ENCODE measurements around the gene ANAPC16.
"Not testable (repeated sequence)": the region's sequence is repeated elsewhere in the genome, so short reads cannot be mapped to it uniquely, and the experiment has no call there.

Gene ANAPC16

DNA sequence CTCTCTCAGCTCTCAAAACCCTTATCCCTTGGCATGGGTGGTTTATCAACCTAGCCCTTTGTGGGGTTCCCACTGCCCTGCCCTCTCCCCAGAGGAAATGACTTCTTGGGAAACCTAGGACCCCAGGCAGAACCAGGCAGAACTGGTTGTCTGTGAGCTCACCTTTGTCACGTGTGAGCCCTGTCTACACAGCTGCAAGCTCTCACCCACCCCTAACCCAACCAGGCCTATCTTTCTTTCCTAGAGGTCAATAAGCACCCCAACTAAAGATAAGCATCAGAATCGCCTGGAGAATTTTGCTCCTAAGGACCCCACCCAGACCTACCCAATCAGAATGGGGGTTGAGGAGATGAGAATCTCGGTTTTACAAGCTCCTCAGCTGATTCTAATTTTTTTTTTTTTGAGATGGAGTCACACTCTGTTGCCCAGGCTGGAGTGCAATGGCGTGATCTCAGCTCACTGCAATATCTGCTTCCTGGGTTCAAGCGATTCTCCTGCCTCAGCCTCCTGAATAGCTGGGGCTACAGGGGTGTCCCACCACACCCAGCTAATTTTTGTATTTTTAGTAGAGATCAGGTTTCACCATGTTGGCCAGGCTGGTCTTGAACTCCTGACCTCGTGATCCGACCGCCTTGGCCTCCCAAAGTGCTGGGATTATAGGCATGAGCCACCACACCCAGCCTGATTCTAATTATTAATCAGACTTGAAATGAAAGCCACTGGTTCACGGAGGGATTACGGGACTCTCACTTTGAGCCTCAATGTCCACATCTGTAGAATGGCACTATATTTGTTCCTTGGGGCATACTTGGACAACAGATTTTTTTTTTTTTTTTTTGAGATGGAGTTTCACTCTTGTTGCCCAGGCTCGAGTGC lies 50.4 kb downstream of the ANAPC16 start:
- DNase-seq = no peak

DNA sequence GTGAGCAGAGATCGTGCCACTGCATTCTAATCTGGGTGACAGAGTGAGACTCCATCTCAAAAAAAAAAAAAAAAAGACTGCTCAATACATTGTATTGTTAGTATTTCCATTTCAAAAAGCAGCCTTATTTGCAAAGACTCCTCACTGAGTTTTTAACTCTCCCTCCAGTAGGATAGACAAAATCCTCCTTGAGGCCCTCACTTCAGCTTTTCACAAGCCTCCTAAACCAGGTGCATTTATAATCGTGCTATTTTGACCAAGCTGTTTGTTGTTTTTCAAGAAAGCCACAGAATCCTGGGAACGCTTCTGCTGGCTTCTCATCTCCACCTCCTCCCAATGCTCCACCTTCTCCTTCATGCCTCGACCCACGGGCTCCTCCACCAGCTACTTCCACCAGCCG lies 51.6 kb downstream of the ANAPC16 start:
- DNase-seq = no peak

DNA sequence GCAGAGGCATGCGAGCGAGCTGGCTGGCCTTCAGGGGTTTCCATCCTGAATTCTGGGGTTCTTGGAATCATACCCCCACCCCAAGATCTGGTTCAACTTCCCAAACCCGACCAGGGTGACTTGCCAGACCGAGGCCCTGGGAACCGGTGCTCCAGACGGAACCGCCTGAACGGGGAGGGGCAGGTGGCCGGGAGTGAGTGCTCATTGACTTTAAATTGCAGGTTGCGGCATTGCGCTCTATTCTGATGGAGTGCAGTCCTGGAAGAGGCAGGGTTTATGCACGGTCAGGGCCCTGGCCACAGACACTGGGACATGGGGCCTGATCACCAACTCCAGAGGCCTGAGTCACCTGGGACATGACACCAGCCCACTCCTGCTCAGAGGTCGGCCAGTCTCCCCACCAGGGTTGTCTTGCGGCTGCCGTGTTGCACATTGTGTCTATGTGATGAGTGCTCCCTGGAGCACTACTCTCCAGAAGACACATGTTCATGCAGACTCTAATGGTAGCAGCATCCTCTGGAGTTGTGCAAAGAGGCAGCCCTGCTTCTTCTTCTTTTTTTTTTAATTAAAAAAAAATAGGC lies 52.1 kb downstream of the ANAPC16 start:
- DNase-seq = no peak

DNA sequence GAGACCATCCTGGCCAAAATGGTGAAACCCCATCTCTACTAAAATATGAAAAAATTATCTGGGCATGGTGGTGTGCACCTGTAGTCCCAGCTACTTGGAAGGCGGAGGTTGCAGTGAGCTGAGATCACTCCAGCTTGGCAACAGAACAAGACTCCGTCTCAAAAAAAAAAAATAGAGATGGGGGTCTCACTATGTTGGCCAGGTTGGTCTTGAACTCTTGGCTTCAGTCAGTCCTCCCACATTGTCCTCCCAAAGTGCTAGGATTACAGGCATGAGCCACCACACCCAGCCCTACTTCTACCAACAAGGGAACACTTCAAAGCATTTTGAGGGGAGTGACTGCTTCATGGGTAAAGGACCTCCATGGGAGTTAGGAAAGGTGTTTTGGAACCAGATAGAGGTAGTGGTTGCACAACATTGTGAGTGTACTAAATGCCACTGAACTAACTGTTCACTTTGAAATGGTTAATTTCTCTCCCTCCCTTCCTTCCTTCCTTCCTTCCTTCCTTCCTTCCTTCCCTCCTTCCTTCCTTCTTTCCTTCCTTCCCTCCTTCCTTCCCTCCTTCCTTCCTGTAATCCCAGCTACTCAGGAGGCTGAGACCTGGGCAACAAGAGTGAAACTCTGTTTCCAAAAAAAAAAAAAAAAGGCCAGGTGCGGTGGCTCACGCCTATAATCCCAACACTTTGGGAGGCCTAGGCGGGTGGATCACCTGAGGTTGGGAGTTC lies 52.8 kb downstream of the ANAPC16 start:
- not testable (repeated sequence) for DNase-seq

DNA sequence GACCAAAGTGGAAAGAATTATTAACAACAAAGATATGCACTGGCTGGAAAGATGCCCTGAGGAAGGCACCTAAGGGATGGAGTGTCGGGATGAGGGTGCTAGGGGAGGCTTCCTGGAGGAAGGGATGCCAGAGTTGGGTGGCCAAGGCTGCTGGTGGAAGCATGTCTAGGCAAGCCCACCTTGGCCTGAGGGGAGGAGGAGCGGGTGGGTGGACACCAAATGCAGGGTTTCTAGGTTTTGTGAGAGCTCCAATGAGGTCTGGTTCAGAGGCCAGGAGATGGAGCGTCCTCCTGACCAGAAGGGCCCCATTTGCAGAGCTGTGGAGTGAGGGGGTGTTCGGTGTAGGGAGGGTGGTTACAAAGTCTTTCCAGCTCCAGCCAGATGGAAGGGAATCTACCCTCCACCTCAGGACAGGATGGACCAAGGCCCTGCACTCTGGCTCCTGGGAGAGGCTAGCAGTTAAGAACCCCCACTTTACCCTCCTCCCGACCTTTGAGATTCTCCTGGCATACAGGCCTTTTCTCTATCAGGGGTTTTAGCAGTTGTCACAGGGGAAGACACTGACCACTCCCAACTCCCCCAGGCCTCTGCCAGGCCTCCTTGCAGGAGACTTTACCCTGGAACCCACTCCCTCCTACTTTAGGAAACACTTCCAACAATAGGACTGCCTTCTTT lies 54.9 kb downstream of the ANAPC16 start:
- no peak for DNase-seq

DNA sequence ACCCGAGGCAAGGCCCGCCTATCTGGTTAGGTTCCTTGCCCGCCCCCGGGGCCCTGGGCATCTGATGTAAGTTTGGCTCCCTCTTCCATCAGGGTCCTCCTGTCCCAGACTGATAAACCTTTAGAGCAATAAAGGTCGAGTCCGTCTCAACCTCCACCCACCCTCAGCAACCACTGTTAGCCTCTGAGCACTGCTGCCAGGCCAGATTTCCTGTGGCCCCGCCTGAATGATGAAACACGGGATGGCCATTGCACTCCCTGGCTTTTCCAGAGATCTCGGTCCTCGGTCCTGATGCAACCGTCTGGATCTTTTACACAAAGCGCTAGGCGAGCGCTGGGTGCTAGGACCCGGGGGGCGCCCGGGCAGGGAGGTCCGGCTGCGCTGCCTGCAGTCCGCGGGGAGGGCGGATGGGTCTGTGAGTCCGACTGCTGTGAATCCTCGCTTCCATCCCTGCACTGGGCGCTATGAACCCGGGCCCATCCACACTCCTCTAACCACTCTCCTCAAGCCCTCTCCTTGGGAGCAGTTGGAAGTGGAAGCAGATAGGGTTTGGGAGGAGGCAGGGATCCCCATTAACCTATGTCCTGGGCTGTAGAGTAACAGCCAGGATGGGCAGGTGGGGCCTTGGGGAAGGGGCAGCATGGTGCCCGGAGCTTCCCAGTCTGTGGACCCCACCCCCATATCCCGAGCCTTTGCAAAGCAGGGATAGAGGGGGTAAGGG lies 57.0 kb downstream of the ANAPC16 start:
- no peak for DNase-seq

DNA sequence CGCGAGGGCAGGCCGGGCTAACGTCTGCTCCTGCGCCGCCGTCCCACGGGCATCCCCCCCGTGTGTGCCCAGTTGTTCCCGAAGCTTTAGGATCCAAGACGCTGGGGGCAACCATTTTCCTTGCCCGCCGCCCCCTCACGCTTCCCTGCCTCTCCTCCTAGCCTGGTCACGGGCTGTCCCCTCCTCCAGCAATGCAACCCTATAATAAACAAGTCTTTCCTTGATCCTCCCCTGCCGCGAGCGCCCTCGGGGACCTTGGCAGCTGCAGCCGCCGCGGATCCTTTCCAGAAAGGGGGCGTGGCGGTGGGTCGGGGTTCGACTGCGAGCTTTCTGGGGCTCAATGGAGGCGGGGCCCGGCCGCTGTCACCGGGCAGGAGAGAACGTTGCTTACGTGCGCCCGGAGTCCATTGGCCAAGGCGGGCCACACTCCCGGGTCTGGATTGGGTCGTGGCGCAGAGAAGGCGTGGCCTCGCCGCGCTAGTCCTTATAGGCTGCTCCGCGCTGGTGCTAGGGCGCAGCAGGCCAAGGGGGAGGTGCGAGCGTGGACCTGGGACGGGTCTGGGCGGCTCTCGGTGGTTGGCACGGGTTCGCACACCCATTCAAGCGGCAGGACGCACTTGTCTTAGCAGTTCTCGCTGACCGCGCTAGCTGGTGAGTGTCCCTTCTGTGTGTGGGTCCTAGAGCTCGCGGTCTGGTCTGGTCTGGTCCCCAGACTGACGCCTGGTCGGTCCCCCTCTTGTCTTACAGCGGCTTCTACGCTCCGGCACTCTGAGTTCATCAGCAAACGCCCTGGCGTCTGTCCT lies 57.8 kb downstream of the ANAPC16 start, which contains the start of gene DDIT4:
DDIT4 (plus strand) TSS at position 515 of the 803 bp plus-strand sequence. CDS start 293 bp downstream, outside the sequence.
- peak; percentile 96 for DNase-seq

DNA sequence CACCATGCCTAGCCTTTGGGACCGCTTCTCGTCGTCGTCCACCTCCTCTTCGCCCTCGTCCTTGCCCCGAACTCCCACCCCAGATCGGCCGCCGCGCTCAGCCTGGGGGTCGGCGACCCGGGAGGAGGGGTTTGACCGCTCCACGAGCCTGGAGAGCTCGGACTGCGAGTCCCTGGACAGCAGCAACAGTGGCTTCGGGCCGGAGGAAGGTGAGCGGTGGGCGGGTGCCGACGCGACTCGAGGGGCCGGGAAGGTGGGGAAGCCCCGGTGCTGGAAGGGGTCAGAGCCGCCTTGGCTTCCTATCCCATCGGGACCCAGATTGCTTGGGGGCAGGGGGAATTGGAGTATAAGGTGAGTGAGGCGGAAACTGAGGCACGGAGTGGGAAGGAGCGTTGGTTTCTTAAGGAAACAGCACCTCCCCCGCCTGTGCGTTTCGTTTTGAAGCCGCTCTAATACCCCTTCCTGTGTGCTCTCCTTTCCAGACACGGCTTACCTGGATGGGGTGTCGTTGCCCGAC lies 58.5 kb downstream of the ANAPC16 start:
- no peak for DNase-seq

DNA sequence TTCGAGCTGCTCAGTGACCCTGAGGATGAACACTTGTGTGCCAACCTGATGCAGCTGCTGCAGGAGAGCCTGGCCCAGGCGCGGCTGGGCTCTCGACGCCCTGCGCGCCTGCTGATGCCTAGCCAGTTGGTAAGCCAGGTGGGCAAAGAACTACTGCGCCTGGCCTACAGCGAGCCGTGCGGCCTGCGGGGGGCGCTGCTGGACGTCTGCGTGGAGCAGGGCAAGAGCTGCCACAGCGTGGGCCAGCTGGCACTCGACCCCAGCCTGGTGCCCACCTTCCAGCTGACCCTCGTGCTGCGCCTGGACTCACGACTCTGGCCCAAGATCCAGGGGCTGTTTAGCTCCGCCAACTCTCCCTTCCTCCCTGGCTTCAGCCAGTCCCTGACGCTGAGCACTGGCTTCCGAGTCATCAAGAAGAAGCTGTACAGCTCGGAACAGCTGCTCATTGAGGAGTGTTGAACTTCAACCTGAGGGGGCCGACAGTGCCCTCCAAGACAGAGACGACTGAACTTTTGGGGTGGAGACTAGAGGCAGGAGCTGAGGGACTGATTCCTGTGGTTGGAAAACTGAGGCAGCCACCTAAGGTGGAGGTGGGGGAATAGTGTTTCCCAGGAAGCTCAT lies 59.0 kb downstream of the ANAPC16 start:
- peak; percentile 60 for DNase-seq

DNA sequence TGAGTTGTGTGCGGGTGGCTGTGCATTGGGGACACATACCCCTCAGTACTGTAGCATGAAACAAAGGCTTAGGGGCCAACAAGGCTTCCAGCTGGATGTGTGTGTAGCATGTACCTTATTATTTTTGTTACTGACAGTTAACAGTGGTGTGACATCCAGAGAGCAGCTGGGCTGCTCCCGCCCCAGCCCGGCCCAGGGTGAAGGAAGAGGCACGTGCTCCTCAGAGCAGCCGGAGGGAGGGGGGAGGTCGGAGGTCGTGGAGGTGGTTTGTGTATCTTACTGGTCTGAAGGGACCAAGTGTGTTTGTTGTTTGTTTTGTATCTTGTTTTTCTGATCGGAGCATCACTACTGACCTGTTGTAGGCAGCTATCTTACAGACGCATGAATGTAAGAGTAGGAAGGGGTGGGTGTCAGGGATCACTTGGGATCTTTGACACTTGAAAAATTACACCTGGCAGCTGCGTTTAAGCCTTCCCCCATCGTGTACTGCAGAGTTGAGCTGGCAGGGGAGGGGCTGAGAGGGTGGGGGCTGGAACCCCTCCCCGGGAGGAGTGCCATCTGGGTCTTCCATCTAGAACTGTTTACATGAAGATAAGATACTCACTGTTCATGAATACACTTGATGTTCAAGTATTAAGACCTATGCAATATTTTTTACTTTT lies 59.7 kb downstream of the ANAPC16 start:
- no peak for DNase-seq

DNA sequence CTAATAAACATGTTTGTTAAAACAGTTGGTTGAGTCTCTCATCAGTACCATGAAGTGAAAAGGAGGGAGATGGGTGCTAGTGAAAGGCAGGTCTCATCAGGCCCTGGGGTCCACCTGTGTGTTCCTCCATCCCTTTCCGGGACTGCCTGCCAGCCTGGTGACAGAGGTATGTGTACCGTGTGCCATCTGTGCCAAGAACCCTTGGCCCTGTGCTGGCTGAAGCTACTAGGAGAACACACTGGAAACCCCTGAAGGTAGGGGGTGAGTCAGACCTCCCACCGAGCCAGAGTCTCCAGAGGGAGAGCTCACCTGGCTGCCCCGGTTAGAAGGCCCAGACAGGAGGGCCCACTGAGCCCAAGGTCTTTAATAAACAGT lies 60.2 kb downstream of the ANAPC16 start:
- no peak for DNase-seq

DNA sequence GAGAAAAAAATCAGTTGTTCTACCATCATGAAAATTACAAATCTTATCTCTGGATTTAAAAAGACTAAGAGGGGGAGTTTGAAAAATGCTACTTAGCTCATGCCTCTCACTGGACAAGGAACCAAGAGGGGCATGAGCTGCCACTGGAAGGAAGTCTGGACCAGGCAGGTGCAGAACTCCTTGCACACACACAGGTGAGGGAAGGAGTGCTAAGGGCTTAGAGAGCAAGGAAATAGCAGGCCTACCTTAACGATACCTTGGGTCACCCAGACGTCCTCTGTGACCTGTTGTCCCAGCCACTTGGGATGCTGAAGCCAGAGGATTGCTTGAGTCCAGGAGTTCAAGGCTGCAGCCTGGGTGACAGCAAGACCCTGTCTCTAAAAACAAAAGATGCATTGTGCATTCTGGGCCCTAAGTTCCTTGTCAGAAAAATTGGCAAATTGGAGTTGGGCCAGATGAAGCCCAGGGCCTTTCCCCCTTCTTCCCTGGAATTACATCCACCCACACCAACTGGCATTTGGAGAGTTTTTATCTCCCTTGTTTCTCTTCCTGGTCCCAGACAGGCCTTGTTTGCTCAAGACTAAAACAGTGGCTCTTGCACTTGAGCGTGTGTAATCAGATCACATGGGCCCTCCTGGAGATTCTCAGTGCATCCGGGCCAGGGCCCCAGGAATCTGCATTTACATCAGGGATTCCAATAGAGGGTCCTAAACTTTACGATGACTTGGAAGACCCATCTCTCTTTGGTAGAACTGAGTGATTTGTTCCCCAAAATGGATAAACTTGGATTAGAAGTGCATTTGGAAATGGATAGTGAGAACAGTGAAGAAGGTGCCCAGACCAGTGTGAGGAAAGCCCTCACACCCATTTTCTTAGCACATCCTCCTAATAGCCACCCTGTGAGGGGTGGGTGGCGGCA lies 60.9 kb downstream of the ANAPC16 start:
- DNase-seq = no peak

DNA sequence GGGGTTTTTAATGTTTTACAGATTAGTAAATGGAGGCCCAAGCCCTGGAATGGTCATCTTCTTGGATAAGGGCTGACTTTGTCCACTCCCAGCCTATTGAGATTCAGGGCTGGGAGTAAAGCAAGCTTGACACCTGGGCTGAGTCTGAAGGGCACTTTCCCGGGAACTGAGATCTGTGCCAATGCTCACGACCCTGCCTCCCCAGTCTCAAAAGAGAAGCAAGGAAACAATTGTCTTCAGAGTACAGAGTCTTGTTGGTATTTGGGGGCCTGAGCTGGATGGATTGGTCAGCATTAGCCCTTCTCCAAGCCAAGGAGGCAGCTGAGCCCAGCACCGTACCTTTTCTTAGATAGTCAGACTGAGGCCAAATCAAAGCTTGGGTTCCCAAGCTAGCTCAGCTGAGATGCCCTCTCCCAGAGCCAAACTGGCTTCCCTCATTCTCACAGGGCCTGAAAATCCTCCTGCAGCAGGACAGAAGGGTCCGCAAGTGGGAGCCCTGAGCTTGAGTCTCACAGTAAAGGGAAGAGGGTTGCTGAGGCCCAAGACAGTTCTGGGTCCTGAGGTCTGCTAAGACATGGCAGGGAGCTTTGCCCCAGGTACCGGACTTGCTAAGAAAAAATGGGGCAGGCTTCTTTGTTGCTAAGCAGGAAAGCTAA lies 61.7 kb downstream of the ANAPC16 start:
- DNase-seq = no peak

DNA sequence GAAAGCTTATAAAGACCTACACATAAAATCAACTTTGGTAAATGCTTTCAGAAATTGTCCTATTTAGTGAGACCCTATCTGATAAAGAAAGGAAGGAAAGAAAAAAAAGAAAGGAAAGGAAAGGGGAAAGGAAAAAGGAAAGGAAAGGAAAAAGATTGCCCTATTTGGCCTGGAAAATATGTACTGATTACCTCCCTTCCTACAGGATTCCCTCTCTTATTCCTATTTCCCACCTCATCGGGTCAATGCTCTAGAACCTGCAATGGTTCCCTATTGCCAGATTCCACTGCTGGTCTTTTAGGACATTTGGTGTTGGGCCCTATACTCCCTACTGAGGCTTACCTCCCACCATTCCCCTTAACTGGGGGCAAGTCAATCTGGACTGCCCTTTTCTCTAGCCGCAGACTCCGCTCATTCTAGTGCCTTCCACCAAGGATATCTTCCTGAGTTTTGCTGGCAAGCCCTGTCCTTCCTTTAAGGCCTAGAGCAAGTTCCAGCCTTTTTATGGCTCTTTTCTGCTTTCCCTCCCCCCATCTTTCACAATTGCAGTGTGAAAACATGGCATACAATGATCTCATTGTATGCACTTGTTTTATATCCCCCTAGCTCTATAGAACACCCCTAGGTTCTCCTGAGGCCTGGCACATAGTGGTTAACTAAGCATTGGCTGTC lies 62.3 kb downstream of the ANAPC16 start:
- DNase-seq = no peak

DNA sequence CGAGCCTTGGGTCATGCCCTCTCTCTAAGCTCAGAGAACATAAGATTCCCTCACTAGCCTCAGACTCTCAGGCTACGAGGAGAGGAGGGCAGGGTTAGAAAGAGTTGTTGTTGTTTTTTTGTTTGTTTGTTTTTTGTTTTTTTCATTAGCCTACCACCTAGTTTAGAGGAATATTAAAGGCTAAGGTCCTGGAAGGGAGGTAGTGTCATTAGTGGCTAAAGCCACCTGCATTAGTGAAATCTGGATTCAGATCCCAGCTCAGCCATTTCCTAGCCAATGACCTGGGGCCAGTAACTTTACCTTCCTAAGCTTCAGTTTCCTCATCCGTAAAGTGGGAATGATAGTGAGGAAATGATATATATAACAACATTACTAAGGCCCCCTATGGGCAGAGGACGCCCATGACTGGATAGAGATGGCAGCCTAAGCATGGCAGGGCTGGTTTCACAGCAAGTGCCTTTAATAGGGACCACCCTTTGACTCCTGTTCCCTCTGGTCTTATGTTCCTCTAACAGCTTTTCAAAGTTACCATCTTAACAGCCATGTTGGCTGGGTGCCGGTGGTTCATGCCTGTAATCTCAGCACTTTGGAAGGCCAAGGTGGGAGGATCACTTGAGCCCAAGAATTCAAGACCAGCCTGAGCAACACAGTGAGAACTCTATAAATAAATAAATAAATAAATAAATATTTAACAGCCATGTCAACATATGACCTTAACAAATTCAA lies 63.0 kb downstream of the ANAPC16 start:
- DNase-seq = no peak

DNA sequence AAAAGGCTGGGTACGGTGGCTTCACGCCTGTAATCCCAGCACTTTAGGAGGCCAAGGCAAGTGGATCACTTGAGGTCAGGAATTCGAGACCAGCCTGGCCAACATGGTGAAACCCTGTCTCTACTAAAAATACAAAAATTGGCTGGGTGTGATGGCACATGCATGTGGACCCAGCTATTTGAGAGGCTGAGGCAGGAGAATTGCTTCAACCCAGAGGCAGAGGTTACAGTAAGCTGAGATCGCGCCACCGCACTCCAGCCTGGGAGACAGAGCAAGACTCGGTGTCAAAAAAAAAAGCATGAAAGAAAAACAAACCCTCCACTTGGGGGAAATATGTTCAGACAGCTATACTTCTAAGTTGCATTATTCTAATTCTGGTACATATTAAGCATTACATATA lies 63.8 kb downstream of the ANAPC16 start:
- not testable (repeated sequence) for DNase-seq

DNA sequence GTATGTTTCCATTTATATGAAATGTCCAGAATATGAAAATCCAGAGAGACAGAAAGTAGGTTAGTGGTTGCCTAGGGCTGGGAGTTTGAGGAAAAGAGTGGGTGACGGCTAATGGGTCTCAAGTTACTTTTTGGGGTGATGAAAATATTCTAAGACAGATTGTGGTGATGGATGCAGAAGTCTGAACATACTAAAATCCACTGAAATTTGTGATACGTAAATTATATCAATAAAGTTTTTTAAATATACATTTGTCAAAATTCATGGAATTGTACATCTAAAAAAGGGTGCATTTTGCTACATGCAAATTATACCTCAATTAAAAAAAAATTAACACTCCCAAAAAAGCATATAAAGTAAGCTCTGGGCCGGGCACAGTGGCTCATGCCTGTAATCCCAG lies 67.3 kb downstream of the ANAPC16 start:
- no peak for DNase-seq

Data from effector CD4-positive, alpha-beta T cell (primary cell).